Activated naive CD4-positive, alpha-beta T cell (primary cell): ENCODE data around the gene CAPN5.

Source experiments
- DNase-seq, 4 experiments: peaks; one replicate each; lab custom pipeline; 2025; lab: John Stamatoyannopoulos, UW

CAPN5 gene

GRCh38 chr11:77119531-77119936 lies 52.8 kb downstream of the CAPN5 start:
- no peak for DNase-seq

GRCh38 chr11:77120571-77120970 lies 53.8 kb downstream of the CAPN5 start:
- no peak for DNase-seq

DNA sequence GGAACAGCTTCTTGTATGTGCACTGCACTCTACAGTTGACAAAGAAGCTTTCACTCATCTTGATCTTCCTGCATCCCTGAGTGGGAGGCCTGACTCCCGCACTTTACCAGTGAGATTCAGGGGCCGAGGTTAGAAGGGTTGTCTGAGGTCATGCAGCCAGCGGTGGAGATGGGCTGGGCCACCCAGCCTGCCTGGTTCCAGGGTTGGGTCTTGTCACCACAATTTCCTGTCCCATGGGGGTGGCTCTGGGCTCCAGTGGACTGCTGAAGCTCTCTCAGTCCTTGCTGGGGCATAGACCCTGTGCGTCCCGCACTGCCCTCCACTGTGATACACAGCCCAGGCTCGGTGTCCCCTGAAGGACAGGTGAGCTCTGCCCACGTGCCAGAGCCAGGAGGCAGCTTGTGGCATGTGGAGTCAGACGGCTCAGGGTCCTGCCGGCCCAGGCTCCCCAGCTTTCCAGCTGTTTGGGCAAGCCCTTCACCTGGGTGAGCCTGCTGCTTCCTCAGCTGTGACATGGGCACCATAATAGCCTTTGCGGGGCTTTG lies 54.4 kb downstream of the CAPN5 start:
- no peak for DNase-seq

DNA sequence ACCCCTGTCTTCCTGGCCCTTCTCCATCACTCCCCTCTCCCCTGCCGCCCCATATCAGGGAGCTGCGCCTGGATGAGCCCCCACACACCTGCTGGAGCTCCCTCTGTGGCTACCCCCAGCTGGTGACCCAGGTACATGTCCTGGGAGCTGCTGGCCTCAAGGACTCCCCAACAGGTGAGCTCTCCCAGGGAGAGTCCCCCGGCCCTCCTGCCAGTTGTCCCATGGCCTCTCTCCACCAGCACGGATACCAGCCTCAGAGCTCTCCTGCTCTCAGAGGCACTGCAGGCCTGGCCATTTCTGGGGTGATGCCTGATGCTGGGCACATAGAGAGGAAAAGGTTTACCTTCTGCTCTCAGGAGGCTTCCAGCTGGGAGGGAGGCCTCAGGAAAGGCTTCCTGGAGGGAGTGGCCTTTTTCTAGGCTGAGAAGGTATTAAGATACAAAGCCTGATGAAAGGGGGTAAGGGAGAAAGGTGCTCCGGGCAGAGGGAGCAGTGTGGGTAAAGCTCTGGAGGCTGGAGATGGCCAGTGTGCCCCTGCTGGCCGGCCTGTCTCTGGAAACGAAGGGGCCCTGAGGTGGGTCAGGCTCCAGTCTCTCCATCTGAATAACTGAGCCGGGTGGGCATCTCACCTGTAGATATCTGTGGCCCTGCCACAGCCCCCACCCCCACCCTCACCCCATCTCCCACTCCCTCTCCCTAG lies 55.3 kb downstream of the CAPN5 start:
- no peak for DNase-seq

GRCh38 chr11:77122576-77123212 lies 55.9 kb downstream of the CAPN5 start:
- DNase-seq = no peak

DNA sequence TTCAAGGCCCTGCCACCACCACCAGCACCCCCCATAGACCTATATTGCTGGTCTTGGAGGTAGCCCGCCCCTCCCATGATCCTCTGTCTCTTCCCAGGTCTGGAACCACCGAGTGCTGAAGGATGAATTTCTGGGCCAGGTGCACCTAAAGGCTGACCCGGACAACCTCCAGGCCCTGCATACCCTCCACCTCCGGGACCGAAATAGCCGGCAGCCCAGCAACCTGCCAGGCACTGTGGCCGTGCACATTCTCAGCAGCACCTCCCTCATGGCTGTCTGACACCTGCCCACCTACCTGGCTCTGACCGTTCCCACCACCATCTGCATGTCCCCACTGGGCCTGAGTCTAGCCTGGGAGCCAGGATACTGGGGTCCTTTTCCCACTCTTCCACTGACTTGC lies 56.8 kb downstream of the CAPN5 start:
- DNase-seq = no peak

DNA sequence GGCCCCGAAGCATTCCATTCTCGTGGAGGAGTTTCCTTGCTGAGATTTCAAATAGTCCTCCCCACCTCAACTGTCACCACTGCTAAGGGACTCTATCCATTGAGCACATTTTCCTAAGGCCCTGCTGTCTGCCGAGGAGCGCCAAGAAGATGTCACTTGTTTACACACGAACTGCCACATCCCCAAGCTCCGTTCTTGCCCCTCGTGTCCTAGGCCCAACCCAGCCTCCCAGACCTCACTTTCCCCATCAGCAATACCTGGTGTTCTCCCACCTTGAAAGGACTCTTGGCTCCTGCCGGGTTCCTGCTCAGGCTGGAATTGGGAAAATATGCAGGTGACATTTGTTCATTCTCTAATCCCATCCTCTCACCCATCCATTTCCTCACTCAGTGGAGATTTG lies 57.3 kb downstream of the CAPN5 start:
- no peak for DNase-seq

DNA sequence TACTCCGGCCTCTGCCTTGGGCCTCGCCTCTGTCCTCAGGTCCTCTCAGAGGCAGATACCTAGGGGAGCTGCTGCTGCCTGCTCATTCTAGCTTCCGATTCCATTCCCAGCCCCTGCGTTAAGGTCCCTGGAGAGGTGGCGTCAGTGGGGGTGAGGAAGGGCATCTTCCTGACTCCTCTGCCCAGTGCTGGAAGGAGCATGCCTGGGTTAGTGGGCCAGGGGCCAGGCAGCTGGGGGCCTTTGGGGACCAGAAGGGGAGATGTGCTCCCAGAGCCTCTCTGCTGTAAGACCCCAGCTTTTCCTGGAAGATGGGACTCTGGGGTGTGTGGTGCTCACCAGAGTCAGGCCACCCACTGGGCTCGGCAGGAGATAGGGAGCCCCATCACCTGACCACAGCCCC lies 57.7 kb downstream of the CAPN5 start:
- DNase-seq = no peak

GRCh38 chr11:77125191-77125590 lies 58.4 kb downstream of the CAPN5 start:
- DNase-seq = no peak

- no peak for DNase-seq
These were observed 58.9 kb downstream of the CAPN5 start for GRCh38 chr11:77125695-77126094.

DNA sequence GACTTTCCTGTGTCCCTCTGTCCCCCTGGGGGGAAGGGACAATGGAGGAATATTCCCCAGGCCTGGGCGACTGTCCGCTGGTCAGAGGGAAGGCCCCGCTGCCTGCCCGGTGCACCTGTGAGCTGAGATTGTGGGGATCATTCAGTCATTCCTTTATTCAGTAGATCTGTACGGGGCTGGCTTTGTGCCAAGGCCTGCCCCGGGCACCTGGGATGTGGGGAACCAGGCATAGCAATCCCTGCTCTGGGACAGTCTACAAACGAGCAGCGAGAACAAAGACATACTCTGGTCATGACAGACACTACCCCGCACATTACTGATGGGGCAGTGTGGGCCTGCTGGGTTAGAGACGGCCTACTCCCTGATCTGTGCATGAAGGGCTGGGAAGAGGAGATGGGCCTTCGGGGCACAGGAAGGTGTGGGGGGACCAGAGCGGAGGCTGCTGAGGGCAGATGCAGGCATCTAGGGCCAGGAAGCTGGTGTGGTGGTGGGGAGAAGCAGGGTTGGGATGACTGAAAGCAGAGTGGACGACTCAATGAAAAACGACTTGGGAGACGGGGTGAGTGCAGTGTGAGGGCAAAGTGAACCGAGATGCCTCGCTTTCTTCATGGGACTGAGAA lies 59.5 kb downstream of the CAPN5 start:
- DNase-seq = no peak

- DNase-seq = no peak
These were observed 60.1 kb downstream of the CAPN5 start for GRCh38 chr11:77126861-77127234.

DNA sequence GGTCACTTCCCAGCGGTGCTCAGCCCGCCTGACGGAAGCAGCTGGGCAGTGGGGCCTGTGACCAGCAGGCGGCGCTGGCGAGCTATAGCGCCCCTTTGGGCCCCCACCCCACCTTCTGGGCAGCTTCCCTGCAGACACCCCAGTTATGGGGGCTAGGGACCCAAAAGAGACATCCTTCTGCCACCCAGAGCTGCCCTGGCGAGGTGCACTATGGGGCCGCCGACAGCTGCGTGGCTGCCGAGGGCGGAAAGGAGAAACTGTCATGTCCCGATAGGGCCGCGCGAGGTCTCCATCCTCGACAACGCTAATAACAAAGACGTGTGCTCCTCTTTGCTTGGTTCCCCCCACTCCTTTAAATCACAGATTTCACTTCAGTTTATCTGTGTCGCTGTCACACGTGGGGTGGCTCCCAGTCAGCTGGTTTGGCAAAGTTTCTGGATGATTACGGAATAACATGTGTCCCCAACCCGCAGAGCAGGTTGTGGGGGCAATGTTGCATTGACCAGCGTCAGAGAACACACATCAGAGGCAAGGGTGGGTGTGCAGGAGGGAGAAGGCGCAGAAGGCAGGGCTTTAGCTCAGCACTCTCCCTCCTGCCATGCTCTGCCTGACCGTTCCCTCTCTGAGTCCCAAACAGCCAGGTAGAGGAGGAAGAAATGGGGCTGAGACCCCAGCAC lies 60.6 kb downstream of the CAPN5 start:
- peak in 3 of 4 experiments; percentile 15 to 51 (median 30) for DNase-seq

DNA sequence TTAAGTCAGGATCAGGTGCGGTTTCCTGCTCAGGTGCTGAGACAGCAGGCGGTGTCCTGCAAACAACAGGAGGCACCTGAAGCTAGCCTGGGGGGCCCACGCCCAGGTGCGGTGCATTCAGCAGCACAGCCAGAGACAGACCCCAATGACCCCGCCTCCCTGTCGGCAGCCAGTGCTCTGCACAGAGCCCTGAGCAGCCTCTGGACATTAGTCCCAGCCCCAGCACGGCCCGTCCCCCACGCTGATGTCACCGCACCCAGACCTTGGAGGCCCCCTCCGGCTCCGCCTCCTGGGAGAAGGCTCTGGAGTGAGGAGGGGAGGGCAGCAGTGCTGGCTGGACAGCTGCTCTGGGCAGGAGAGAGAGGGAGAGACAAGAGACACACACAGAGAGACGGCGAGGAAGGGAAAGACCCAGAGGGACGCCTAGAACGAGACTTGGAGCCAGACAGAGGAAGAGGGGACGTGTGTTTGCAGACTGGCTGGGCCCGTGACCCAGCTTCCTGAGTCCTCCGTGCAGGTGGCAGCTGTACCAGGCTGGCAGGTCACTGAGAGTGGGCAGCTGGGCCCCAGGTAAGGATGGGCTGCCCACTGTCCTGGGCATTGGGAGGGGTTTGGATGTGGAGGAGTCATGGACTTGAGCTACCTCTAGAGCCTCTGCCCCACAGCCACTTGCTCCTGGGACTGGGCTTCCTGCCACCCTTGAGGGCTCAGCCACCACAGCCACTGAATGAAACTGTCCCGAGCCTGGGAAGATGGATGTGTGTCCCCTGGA lies 61.3 kb downstream of the CAPN5 start, which contains the start of gene MYO7A:
TSS of gene MYO7A (plus strand) at position 327 of the 772 bp plus-strand sequence. CDS start 2,389 bp downstream, outside the sequence.
- no peak for DNase-seq

DNA sequence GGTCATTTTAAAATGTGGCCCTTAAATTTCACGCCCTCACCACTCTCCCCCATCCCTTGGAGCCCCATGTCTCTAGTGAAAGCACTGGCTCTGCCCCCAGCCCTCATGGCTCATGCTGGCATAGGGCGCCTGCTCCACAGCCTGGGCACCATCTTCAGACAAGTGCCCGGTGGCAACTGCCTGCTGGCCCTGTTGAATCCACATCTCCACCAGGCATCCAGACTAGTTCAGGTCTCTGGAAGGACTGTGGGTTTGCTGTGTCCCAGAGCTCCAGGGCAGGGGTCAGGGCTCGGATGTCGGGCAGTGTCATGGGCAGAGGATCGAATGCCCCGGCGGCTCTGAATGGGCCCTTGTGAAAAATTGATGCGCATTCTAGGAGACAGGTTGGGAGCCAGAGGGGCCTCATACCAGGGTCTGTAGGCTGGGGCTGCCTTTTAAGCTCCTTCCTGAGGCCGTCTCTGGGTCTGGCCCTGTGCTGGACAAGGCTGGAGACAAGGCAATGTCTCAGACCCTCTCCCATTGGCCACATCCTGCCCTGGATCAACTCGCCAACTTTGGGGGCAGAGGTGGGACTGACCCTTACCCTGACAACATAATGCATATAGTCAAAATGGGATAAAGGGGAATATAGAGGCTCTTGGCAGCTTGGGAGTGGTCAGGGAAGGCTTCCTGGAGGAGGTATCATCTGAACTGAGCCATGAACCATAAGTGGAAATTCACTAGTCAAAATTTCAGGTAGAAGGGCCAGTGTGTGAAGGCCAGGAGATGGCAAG lies 62.5 kb downstream of the CAPN5 start:
- DNase-seq = no peak

DNA sequence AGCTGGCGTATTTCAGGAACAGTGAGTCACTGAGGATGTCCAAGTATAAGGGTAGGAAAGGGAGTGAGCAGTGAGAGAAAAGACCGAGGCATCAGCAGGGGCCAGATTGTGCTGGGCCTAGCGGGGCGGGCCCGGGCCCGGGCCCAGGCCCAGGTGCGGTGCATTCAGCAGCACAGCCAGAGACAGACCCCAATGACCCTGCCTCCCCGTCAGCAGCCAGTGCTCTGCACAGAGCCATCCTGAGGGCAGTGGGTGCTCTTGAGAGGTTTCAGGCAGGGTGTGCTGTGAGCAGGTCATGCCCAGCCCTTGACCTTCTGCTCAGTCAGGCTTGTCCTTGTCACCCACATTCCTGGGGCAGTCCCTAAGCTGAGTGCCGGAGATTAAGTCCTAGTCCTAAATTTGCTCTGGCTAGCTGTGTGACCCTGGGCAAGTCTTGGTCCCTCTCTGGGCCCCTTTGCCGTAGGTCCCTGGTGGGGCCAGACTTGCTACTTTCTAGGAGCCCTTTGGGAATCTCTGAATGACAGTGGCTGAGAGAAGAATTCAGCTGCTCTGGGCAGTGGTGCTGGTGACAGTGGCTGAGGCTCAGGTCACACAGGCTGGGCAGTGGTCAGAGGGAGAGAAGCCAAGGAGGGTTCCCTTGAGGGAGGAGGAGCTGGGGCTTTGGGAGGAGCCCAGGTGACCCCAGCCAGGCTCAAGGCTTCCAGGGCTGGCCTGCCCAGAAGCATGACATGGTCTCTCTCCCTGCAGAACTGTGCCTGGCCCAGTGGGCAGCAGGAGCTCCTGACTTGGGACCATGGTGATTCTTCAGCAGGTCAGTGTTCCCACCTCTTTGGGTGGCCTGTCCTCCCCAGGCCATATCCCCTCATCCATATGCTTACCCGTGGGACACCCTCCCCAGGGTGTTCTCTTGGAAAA lies 63.3 kb downstream of the CAPN5 start:
- no peak for DNase-seq

DNA sequence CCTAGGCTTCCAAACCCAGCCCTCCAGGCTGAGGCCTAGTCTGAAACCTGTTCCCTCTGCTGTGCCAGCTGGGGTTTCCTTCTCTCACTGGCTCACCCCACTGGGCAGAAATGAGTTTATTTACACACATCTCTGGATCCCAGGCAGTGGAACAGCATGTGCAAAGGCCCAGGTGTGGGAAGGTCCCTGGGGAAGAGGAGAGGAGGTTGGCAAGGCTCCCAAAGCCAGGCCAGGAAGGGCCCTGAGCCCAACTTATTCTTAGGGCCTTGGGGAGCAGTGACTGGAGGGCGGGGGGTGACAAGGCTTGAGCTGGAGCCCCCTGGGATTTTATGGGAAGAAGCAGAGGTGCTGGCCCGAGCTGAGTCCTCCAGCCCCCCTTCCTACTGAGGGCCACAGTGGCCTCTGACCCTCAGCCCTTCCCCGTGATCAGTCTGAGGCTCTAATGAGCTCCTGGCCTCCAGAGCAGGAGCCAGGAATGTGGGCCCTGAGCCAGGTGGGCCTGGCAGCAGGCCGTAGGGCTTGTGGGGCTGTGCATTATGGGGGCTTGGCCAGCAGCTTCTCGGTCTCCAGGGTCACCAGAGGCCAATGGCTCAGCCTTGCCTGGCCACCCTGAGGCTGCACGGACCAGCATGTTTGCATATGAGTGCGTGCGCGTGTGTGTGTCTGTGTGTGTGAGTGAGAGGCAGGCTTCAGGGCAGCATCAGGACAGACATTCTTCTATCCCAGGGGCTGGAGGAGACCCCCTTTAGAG lies 64.2 kb downstream of the CAPN5 start:
- DNase-seq = no peak

- DNase-seq = no peak
These were observed 64.8 kb downstream of the CAPN5 start for GRCh38 chr11:77131560-77131959.

DNA sequence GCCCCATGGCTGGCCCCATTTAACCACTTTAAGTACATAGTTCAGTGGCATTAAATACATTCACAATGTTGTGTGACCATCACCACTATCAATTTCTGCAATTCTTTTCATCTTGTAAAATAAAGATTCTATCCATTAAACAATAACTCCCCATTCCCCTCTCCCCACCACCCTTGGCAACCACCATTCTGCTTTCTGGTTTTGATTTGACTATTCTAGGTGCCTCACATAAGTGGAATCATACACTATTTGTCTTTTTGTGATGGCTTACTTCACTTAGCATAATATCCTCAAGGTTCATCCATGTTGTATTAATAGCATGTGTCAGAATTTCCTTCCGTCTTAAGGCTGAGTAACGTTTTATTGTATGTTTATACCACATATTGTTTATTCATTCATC lies 68.3 kb downstream of the CAPN5 start:
- no peak for DNase-seq
